D721Med (cell line): ENCODE measurements around the gene RPP25L.

ENCODE experiments used
- DNase-seq: peaks from one replicate; pipeline ENCODE4 v3.0.0; 2011; ENCODE audit warnings: low spot score; ENCODE audit not compliant: insufficient read length
- FAIRE-seq: peaks from 2 replicates; lab custom pipeline; 2011; peaks lifted over from hg19 to GRCh38; lab: Jason Lieb, UNC
- CTCF ChIP-seq: IDR thresholded peaks from 2 replicates; pipeline ENCODE4 v1.5.1; 2012; ENCODE audit warnings: mild to moderate bottlenecking, control low read depth; ENCODE audit not compliant: insufficient read depth; ENCODE audit errors: missing control alignments

RPP25L gene

GRCh38 chr9:34637356-34638137 lies 25.6 kb upstream of the RPP25L start, which contains the start of gene SIGMAR1:
Gene SIGMAR1, minus strand, starts transcription at chr9:34637787. Its CDS starts 90 bp downstream, at chr9:34637697.
- TF ChIP-seq CTCF = no peak
- FAIRE-seq = no peak
- DNase-seq = peak; percentile 87

GRCh38 chr9:34636791-34637355 lies 25.0 kb upstream of the RPP25L start:
- no peak for TF ChIP-seq CTCF
- DNase-seq (no peak), FAIRE-seq (no peak)

GRCh38 chr9:34635556-34635955 lies 23.7 kb upstream of the RPP25L start:
- DNase-seq = no peak
- no peak for FAIRE-seq
- no peak for TF ChIP-seq CTCF

- FAIRE-seq (no peak), DNase-seq (no peak)
- no peak for TF ChIP-seq CTCF
Observed at GRCh38 chr9:34634551-34635248, 22.8 kb upstream of the RPP25L start.

GRCh38 chr9:34633851-34634550 lies 22.1 kb upstream of the RPP25L start:
- DNase-seq = peak; percentile 76
- TF ChIP-seq CTCF = peak; percentile 85
- FAIRE-seq = peak; percentile 51

- DNase-seq = no peak
- FAIRE-seq = no peak
- TF ChIP-seq CTCF = no peak
Observed at GRCh38 chr9:34633166-34633565, 21.3 kb upstream of the RPP25L start.
